Transverse colon (tissue), 3 donors: ENCODE data around the gene CALM1.

Experiments
- EP300 ChIP-seq: sonication (generic); formaldehyde crosslinking; IDR thresholded peaks from one replicate; pipeline ENCODE4 v1.6.1; 2017; ENCODE audit warnings: antibody characterized with exemption, low read depth
- TF ChIP-seq, protein P1 (sequence below), 5 experiments: fragments of 200-600 bp in 3 of 5; fragments of 450-650 bp in 2 of 5; sonication (generic) in 3 of 5; IDR thresholded peaks; 1 replicate in 2 of 5; 2 replicates in 3 of 5; pipeline ENCODE4 v1.5.1; 2016 to 2017; ENCODE audit warnings: antibody characterized with exemption in 5 of 5, inconsistent platforms in 3 of 5, mild to moderate bottlenecking in 2 of 5, moderate library complexity in 1 of 5

DNA sequence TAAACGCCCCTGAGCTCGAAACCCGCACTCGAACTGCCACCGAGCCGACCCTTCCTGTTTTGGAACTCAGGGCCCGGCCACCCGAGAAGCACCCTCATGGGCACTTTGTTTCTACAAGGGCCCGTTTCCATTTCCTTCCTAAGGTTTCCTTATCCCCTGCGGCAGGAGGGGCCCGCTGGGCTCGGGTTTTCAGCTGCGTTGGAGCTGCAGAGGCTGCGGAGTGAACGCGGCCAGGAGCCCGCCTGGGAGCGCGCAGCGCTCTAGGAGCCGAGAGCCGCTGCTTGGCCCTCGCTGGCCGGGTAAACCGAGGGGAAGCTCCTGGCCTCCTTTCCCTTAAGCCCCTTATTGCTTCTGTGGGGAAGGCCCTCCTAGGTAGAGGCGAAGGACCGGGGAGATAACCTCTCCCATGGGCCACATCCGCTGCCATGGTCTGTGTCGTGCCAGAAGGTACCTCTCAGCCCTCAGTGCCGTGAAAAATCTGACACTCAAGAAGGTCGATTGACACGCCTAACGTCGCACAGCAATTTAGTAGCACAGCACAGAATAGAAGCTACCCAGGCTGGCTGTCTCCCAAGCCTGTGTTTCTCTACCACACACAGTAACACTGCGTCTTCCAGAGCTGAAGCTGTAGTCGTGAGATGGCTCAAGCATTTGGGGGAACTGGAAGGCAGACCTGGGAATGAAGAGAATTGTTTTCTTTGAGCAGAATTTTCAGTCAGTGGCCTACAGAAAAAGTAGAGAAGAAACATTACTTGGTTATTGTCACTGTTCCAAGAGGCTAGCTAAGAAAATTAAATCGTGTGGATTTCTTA, 12.9 kb upstream of the CALM1 start:
- TF ChIP-seq, protein P1, sequence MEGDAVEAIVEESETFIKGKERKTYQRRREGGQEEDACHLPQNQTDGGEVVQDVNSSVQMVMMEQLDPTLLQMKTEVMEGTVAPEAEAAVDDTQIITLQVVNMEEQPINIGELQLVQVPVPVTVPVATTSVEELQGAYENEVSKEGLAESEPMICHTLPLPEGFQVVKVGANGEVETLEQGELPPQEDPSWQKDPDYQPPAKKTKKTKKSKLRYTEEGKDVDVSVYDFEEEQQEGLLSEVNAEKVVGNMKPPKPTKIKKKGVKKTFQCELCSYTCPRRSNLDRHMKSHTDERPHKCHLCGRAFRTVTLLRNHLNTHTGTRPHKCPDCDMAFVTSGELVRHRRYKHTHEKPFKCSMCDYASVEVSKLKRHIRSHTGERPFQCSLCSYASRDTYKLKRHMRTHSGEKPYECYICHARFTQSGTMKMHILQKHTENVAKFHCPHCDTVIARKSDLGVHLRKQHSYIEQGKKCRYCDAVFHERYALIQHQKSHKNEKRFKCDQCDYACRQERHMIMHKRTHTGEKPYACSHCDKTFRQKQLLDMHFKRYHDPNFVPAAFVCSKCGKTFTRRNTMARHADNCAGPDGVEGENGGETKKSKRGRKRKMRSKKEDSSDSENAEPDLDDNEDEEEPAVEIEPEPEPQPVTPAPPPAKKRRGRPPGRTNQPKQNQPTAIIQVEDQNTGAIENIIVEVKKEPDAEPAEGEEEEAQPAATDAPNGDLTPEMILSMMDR (IDR thresholded peaks at IDR 0.05) = no peak
- TF ChIP-seq EP300 = no peak
